ENCODE measurements around the gene VAPB.
A peak's percentile ranks its signal among the peaks of the same experiment; 100 is the strongest.

The VAPB gene

DNA sequence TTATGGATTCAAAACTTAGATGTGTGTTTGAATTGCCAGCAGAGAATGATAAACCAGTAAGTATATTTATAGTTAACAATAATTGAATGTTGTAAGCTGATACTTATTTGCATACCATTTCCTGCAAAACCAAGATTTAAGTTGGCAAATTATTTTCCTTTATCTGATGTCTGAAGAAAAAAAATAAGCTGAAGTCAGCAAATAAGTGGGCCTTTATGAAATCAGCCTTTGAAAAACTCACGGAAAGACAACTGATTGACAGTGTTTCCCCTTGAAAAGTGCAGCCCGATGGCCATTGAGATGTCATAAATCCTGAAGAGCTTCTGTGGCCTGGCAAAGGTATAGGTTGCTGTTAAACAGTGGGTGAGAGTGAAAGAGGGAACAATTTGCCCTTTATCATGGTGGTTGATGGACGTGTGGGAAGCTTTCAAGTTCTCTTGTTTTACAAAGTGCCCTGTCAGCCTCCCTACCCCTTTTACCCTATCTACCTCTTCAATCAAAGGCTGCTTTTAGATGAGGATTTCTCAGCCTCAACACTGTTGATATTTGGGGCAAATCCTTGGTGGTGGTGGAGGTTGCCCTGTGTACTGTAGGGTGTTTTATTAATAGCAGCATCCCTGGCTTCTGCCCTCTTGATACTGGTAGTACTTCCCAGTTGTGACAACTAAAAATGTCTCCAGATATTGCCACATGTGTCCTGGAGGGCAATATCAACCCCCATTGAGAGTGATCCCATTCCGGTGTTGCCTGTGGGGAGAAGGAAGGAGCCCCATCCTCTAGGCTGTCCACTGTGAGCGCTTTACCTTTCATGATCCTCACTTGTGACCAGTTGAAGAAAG lies 50.2 kb downstream of the VAPB start:
- no peak for DNase-seq

DNA sequence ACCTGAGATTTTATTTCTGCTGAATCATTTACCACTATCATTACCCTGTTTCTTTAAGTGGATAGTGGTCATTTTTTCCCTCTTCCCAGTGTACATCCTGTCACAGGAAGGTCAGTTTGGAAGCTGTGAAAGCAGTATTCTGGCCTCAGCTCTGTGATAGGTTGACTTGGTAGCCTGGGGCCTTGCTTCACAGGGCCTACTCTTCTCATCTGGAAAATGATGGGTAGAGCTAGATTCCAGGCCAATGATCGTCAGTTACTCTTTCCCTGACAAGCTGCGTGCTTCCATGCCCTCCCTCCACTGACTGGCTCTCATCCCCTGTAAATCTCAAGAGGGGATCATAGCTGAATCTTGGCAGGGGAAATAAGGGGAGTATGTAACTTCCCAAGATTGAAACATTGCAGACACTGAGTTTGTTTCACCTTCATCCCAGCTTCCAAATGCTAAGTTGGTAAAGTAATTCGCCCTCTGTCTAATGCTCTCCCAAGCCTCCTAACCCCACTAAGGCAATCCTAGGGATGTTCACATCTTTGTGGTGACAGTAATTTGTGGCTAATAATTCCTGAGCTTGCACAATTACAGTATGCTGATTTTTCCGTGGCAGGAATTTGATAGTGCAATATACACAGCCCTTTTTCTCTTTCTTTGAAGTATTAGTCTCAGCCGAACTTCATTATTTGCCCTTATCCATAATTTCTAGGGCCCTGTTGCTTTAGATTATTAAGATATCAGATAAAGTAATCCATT lies 51.2 kb downstream of the VAPB start:
- DNase-seq: no peak

DNA sequence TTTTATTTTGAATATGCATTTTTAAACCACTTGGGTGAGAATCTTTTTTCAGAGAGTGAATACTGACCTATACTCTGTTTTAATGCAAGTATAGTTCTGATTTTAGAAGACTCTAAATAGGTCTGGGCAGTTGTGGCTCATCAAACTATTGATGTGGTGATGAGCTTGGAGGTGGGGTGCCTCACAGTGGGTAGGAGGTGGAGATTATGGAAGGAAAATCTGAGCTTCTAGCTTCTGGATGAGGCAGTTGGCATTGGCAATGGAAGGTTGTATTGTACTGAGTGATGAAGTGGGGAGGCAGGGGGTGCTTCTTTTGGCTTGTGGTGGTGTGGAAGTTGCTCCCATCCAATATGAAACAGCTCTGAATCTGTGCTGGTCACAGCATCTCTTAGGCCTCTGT lies 52.7 kb downstream of the VAPB start:
- DNase-seq: no peak

DNA sequence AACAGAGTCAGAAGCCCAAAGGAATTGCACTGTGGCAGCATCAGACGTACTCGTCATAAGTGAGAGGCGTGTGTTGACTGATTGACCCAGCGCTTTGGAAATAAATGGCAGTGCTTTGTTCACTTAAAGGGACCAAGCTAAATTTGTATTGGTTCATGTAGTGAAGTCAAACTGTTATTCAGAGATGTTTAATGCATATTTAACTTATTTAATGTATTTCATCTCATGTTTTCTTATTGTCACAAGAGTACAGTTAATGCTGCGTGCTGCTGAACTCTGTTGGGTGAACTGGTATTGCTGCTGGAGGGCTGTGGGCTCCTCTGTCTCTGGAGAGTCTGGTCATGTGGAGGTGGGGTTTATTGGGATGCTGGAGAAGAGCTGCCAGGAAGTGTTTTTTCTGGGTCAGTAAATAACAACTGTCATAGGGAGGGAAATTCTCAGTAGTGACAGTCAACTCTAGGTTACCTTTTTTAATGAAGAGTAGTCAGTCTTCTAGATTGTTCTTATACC lies 55.8 kb downstream of the VAPB start:
- DNase-seq: no peak

DNA sequence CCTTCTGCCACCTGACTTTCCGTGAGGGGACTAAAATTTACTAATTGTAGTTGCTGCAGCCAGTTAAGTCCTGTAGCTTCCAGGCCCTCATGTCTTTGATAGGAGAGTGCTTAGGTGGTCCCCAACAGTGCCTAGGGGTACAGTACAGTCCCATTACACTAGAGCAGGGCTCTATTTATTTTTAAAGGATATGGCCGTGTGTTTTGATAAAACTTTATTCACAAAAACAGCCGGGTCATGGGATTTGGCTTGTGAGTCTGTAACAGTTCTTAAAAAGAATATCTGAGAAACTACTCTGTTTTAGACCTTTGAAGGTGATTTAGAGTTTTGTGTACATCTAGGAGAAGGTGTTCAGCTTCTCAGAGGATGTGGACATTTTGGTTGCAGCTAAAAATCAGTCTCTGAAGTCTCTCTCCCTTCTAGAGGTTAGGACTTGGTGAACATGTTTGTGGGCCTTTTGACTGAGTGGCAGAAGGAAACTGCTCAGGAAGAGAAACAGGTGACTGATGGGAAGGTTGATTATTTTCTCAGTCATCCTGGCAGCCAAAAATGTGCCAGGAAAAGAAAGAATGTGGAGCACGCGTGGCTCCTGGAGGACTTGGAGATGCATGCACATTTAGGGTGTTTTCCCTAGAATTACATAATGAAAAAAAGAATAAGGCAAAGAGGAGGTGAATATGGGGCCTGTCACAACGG lies 57.4 kb downstream of the VAPB start:
- no peak for DNase-seq

DNA sequence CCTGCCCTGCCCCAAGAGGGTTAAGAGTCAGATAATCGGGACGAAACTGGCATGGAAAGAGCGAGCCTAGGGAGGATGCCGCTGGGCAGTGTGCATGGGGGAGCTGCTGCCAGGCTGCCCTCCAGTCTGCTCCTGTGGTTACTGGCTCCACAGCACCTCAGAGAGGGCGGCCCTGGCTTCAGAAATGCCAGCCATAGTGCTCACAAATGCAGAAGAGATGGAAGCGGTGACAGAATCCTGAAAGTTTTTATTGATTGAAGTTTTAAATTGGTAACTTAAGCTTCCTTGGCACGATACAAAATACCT lies 57.9 kb downstream of the VAPB start:
- DNase-seq: no peak

DNA sequence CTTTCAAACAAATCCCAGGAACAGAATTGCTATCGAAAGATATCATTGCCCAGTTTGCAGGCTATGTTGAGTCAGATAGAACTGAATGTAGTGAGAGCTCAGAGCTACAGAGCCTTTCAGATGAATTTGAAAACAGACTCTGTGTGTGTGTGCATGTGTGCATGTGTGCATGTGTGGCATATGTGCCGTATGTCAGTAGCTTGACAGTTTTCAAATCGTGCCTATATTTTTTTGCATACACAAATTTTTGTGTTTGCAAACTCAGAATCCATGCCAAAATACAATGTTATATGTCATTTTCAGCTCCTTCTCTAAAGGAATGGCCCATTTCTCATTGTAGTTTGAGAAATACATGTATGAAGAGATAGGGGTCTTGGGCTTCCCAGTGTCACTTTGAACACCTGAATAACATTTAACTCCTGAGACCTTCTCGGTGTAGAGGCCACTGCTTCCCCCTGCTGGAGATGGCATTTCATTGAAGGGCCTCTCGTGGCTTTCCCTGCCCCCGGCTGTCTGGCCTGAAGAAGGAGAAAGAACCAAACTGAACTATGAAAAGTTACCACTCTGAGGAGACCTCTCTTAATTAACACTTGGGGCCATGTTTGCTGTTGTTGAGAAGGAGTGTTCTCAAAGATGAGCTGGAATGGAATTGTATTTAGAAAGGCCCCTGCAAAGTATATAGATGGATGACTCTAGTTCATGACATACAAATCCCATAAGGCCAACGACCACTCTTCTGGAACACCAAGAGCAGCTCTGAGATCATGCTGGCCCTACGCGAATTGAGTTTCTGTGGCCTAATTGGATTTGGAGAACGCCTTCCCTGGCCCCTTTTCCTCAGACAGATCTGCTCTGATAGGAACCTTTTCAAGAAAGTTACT lies 58.7 kb downstream of the VAPB start:
- DNase-seq: peak; percentile 80

DNA sequence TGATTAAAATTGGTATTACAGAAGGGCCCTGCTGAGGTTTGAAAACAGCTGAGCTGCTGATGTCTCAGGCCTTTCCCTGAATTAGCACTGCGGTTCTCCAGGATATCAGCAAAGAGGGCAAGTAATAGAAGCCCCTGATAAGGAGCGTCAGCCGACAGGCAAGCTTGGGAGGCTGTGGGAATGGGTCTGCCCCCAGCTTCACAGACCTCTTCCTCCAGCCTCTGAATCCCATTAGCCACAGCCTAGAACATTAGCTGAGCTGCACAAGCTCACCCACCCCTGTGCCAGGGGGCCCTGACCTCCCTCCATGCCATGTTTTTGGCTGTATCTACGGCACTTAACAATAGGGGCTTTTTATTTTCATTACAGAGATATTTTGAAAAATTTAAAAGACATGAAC lies 59.9 kb downstream of the VAPB start:
- no peak for DNase-seq

DNA sequence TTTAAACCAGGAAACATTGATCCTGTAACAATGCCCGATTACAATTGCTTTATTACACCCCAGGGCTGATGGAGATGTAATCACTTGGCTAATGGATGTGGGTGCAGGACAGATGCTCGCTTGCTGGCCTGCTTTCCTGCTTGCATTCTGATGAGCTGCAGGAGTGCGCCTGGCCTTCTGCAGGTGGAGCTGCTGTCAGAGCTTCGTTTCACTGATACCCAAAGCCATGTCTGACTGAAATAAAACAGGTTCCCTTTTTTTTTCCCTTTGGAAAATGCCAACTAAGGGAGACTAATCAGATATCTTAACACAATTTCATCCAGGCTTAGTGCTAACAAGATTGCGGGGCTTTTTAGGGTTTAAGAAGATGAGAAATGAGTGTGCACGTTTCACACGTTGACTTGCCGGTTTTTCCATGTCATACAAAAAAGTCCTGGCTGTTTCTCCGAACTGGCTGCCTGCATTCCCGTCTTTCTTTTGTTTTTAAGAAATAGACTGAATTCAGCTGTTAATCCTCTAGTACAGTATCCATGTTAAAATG lies 60.7 kb downstream of the VAPB start:
- DNase-seq: no peak

DNA sequence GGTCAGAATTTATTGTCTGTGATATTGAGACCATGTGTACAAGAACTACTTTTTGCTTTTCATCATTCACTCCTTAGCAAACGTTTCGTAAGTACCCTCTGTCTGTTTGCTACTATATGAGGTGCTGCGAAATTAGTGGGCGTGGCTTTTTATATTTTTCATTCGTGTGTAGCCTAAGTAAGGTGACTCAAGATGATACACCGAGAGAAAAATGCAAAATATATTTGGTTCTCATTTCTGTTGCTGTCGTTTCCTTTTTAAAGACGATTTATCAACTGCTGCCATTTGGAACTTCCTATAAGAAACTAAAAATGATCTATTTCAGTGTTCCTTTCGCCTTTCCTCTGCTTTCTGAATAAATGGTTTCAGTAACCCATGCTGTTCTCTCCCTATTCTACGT lies 61.2 kb downstream of the VAPB start:
- no peak for DNase-seq

DNA sequence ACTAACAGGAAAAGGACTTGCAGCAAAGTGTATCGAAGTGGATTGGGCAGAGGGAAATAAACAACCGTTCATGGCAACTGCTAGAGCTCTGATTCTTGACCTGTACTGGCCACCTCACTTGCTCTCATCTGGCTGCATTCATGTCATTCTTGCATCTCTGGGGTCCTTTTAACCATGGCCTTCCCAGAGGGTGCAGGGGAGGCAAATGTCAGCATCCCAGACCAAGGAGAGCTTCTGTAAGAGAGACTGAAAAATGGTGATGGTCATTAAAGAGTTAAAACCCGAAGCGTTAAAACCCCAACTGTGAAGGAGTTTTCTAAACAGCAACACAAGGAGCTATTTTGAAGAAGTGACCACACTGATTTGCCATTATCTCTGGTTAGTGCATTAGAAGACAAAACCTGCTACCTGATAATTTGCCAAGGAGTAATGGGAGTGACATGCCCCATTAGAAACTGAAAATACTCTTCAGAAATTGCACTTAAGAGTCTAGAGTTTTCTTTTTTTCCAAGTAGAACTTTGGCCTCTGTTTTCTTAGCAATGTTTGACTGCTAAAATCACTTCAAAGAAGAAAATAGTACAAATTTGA lies 63.7 kb downstream of the VAPB start:
- no peak for DNase-seq

DNA sequence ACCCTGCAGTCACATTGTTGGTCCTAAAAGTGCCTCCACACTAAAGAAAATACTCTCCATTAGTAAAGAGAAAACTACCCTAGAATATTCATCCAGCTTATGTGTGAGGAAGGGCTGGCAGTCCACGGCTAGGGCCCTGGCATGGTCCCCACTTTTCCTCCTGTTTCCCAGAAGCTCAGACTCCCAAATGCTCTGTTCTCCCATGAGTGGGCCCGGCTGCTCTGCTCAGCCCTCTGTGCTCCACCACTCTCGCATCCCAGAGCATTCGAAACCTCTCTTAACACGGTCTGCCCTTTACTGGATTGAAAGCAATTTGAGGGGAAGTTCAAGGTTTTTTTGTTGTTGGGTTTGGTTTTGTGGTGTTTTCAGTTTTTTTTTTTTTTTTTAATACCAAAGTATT lies 64.4 kb downstream of the VAPB start:
- DNase-seq: no peak

DNA sequence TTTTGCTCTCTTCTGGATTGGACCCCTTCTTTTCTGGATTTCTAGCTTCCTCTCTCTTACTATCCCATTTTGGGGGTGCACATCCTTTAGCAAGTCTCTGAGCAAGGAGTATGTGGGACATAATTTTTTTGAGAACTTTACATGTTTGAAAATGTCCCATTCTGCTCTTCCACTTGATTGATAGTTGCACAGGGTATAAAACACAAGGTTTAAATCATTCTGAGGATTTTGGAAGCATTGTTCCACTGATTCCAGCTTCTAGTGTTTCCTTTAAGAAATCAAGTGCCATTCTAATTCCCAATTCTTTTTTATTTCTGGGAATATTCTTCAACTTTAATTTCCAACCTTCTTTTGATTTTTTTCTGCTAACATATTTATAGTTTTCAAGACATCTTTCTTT lies 65.4 kb downstream of the VAPB start:
- no peak for DNase-seq

DNA sequence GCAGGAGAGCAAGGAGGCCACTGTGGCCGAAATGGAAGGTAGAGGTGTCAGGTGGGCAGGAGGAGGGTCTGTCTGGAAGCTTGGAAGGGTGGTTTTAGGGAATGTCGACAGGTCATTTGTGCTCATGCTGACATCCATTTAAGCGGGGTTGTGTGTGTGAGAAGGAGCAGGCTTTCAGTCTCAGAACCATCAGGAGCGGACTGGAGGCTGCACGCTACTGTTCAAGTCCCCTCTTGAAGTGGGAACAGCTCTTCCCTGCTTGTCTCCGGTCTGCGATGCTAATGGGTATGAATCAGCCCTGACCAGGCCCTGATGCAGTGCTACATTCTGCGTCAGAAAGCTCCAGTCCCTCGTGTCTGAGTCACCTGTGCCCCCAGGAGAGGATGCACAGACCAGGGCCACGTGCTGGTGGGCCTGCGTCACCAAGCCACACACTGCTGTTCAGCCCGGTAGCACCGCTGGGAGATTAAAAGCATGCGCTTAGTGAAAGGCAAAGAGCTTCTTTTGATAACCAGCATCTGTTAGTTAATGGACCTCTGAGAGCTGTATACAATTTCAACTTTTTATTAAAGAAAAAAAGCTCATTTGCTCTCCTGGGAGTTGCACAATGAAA lies 68.2 kb downstream of the VAPB start:
- no peak for DNase-seq

DNA sequence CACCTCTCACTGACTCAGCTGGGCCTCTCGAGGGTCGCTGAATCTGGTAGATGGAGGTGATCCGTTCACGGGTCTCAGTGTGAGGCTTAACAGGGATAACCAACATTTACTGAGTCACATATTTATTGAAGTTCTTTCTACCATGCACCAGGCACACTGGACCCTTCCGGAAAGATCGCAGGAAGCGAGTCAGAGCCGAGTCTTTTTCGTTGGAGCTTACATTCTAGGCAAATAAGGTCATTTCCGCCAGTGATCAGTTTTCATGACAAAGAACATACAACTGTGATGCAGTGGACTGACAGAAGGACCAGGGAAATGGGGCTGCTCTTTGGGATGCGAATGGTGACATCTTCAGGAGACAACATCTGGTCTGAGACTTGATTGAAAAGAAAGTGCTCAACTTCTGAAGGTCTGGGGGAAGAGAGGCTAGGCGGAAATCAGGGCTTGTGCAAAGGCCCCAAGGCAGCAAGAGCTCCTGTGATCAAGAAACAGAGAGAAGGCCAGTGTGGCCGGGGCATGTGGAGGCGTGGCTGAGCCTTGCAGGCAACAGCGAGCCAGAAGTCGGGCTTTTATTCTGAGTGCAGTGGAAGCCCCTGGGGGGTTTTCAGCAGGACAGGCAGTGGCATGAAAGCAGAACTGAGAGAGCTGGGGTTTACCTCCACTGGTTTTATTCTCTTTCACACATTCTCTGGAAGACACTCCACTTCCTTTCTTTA lies 69.5 kb downstream of the VAPB start:
- no peak for DNase-seq

DNA sequence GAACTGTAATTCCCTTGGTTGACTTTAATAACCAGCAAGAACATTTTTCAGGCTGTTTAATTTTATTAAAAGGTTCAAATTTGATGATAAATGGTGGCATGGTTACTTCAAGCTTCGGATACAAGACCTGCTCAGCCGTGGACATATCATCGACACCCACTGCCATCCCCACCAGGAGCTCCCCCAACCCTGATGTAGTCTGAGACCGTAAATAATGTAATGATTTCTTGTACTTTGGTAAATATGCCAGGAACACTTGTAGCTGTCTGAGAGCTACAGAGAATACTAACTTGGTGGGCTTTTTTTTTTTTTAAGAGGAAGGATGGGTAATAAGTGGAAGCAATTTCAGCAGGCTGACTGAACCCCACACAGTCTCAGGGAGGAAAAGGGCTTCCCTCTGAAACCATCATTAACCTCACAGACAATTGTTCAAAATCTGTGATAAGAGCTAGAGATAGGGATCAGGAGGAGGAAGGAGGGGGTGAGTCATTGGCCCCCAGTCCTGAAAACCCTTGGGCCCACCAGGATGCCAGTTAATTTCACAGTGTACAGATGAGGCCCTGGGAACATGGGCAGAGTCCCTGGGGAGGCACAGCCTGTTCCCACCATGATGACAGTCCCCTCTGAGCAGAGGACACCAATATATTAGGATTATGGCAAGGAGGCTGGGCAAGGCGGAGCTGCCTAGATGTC lies 70.2 kb downstream of the VAPB start:
- DNase-seq: no peak

DNA sequence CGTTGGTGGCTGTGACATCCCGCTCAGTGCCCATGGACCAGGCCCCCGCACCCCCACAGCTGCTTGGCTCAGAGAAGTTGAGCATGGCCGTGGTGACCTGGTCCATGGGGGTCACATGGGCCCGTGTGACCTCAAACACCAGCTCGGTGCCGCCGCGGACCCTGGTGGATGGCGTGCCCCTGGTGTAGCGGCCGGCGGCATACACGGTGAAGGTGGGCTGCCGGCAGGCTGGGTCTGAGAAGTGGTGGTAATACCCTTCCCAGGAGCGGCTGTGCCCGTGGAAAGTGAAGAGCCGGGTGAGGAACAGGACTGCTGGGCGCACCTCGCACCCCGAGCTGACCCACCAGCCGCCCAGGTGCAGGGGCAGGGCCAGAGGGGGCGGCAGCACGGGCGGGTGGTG lies 72.1 kb downstream of the VAPB start:
- DNase-seq: no peak

DNA sequence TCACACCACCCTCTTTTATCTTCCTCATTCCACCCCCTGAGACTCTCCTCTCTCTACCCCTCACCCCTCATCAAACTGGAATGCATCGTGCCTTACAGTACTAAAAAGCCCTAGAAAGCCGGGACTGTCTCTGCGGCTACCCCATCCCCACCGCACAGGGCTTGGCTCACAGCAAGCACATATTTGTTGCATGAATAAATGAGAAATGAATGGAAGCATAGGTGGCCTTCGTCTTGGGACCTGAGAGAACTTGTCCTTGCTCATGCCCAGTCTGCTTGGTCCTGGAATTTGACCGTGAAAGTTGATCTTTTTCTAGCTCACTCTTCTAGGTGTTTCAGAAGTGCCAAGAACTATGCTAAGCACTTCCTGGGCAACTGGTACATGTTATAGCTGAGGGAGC lies 72.9 kb downstream of the VAPB start:
- DNase-seq: no peak

DNA sequence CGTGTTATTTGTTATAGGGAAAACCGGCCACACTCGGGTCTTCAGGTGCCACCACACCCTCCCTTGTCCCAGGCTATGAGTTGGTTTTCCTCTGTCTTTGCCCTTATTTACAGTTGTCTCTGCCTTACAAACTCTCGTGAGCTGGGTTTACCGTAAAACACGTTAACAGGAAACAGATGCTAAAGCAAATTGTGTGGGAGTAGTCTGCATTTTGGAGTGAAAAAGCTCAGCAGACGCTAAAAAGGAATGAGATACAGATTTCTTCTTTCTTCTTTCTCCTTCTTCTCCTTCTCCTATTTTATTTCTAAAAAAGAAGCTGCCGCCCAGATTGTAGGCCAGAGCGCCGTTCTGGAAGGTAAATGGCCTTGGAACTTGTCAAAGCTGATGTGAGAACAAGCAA lies 74.2 kb downstream of the VAPB start:
- DNase-seq: no peak

DNA sequence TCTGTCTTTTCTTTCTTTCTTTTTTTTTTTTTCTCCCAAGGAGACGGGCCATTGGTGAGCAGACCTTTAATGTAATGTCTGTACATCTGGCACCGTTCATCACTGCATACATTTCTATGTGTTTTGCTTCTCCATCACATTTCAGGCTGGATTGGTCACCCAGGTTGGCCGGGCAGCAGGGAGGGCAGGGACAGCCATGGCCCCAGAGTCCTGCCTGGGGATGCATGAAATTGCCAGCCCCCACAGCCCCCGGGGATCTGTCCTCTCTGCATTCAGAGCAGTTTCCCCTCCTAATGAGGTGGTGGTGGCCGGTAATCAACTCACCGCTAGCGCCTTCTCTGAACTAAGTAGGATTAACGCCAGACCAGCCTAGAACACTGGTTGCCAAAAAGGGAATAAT lies 75.8 kb downstream of the VAPB start:
- DNase-seq: no peak

Data from hematopoietic multipotent progenitor cell treated with erythropoietin and hydrocortisone succinate and interleukin-3 and kit ligand, for 4 days (in vitro differentiated cells).